Measurements from ENCODE around the gene KDM4C. TPM values are rescaled to one million over a fixed set of nuclear protein-coding genes. Genes with fewer than 3 reads are reported as not detected.
A peak's percentile ranks its signal among the peaks of the same experiment; 100 is the strongest.
"Not testable (repeated sequence)": the region's sequence is repeated elsewhere in the genome, so short reads cannot be mapped to it uniquely, and the experiment has no call there.

KDM4C gene
- total and polyA plus RNA-seq, 12 donors = 6.1 to 18.2 (median 14.6) TPM

DNA sequence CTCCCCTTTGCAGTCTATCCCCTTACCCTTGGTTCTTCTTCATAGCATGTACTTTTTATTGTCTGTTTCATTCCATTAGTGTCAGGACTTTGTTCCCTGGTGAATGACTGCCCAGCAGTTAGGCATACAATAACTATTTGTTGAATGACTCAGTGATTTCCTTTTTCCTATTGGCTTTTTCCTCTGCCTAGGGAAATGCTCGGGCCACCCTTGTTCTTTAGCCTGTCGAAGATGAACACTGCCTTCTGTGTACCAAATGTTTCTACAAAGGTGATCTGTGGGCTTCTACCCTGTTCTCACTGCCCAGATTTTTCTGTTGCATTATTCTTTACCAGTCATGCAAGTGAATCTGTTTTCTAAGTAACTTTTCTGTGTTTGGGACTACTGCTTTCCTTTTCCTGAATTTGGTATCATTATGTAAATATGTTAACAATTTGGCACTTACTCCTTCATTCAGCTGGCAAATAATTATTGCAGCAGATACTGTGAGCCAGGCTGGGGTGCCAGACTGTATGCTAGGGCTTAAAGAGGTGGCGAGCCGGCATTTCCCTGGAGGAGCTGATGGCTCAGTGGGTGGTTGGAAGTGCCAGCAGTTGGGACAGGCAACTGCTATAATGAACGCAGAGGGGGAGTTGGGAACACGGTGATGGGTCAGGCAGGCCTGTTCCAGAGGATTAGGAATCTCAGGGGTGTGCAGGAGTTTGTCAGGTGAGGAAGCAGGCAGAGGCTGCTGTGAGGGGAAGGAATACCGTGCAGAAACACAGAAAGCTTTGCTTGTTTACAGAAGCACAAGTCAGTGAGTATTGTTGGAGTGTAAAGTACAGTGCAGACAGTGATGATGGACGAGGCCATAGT is 30.6 kb downstream of the KDM4C start:
- Histone ChIP-seq H3K9me3 (no peaks in the 10 kb centered on the region), H3K4me1 (peaks cover 2 to 36% (median 17%) of the 10 kb centered on the region in 9 donors), H3K27me3 (no peaks in the 10 kb centered on the region), H3K36me3 (peaks cover 0 to 8% (median 0%) of the 10 kb centered on the region in 9 donors), H3K4me3 (no peak overlapping the region), H3K27ac (peak overlapping the region in 2 of 10 donors; percentile 4 to 25)
- peak in 6 of 8 donors; percentile 46 to 70 (median 62) for ATAC-seq
- TF ChIP-seq, protein P1, sequence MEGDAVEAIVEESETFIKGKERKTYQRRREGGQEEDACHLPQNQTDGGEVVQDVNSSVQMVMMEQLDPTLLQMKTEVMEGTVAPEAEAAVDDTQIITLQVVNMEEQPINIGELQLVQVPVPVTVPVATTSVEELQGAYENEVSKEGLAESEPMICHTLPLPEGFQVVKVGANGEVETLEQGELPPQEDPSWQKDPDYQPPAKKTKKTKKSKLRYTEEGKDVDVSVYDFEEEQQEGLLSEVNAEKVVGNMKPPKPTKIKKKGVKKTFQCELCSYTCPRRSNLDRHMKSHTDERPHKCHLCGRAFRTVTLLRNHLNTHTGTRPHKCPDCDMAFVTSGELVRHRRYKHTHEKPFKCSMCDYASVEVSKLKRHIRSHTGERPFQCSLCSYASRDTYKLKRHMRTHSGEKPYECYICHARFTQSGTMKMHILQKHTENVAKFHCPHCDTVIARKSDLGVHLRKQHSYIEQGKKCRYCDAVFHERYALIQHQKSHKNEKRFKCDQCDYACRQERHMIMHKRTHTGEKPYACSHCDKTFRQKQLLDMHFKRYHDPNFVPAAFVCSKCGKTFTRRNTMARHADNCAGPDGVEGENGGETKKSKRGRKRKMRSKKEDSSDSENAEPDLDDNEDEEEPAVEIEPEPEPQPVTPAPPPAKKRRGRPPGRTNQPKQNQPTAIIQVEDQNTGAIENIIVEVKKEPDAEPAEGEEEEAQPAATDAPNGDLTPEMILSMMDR (IDR thresholded peaks at IDR 0.05) = no peak
- WGBS, 2 donors = 47 to 55% methylated on average over 8 of the region's 8 CpGs
- intact Hi-C loops (cut with DNase I) = loop anchor here in 1 of 10 donors (10.0 kb wide), 1 partner anchor 56 kb away; no protein-coding TSS in a partner anchor
- DNase-seq = no peak

DNA sequence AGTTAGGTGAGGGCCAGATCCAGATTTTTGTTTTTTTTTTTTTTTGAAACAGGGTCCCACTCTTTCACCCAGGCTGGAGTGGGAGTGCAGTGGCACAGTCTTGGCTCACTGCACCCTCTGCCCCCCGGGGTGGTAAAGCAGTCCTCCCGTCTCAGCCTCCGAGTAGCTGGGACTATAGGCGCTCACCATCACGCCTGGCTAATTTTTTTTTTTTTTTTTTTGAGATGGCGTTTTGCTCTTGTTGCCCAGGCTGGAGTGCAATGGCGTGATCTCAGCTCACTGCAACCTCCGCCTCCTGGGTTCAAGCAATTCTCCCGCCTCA is 31.2 kb downstream of the KDM4C start:
- 96 to 97% methylated on average over 8 to 9 of the region's 9 CpGs for WGBS, 2 donors
- peaks cover 2 to 36% (median 17%) of the 10 kb centered on the region in 9 donors for H3K4me1 ChIP-seq
- H3K27ac ChIP-seq, H3K27me3 ChIP-seq, H3K9me3 ChIP-seq, H3K4me3 ChIP-seq, DNase-seq: not testable (repeated sequence)
- intact Hi-C loops (cut with DNase I) = loop anchor here in 1 of 10 donors (10.0 kb wide), 1 partner anchor 56 kb away; no protein-coding TSS in a partner anchor
- H3K36me3 ChIP-seq = peaks cover 0 to 14% (median 4%) of the 10 kb centered on the region in 9 donors
- ATAC-seq = peak in 1 of 8 donors; percentile 40

DNA sequence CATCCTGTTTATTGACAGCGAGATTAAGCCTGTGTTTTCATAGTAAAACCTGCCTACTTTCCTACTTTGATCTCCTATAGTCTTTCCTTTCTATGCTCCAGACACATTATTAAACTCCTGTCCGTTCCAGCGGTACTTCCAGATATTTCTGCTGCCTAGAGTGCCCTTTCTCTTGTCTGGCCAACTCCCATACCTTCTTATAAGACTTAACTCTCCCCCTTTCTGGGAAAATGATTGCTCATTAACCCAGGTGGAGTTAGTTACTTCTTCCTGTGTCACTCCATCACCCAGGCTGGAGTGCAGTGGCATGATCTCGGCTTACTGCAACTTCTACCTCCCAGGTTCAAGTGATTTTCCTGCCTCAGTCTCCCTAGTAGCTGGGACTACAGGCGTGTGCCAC is 33.1 kb downstream of the KDM4C start:
- DNase-seq = no peak
- no peak for ATAC-seq
- 97 to 98% methylated on average over 5 of the region's 5 CpGs for WGBS, 2 donors
- Histone ChIP-seq H3K27ac (no peak overlapping the region), H3K4me3 (no peak overlapping the region), H3K27me3 (no peaks in the 10 kb centered on the region), H3K4me1 (peaks cover 2 to 40% (median 17%) of the 10 kb centered on the region in 9 donors), H3K36me3 (peaks cover 0 to 29% (median 9%) of the 10 kb centered on the region in 9 donors), H3K9me3 (no peaks in the 10 kb centered on the region)
- intact Hi-C loops (cut with DNase I) = no loop called here
- TF ChIP-seq, protein P1 (IDR thresholded peaks at IDR 0.05) = no peak

DNA sequence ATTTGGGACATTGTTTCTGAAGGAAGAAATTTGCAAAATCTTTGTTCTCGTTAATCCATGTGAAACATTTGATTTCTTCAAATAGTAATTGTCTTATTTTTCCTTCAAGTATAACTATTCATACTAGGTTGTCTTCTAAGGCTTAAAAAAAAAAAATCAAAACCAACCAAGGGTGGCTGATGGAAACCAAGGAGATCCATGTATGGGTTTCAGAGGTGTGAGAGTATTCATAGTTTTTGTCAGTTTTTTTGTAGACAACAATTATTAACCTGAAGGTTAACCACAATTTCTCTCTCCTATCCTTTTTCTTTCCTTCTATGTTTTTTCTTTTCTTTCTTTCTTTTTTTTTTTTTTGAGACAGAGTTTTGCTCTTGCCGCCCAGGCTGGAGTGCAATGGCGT is 35.4 kb downstream of the KDM4C start:
- H3K36me3 ChIP-seq = peaks cover 0 to 29% (median 9%) of the 10 kb centered on the region in 9 donors
- H3K27ac ChIP-seq = no peak overlapping the region
- WGBS, 2 donors = 87 to 100% methylated on average over 3 of the region's 3 CpGs
- peaks cover 0 to 17% (median 6%) of the 10 kb centered on the region in 9 donors for H3K4me1 ChIP-seq
- no peaks in the 10 kb centered on the region for H3K27me3 ChIP-seq
- TF ChIP-seq, protein P1 (IDR thresholded peaks at IDR 0.05) = no peak
- ATAC-seq = no peak
- H3K9me3 ChIP-seq = no peaks in the 10 kb centered on the region
- DNase-seq = no peak
- intact Hi-C loops (cut with DNase I) = no loop called here
- no peak overlapping the region for H3K4me3 ChIP-seq

DNA sequence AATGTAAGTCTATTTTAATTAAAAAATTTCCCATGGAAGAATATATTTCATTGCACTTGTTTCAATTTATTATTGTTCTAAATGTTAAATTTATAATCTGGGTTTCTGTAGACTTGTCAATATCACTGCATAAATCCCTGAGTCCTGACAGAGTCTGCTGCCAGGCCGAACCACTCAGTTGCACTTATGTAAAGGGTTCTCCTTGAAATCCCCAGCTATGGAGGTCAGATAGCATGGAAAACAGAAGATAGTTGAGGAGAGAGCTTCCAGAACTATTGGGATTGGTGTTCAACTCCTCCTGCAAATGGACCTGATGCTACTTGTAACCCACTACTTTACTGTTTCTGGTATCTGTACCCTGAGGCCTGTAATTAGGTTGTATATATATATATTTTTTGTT is 37.2 kb downstream of the KDM4C start:
- ATAC-seq = peak in 5 of 8 donors; percentile 34 to 68 (median 59)
- intact Hi-C loops (cut with DNase I) = no loop called here
- Histone ChIP-seq H3K27me3 (no peaks in the 10 kb centered on the region), H3K4me1 (peaks cover 0 to 9% (median 0%) of the 10 kb centered on the region in 9 donors), H3K9me3 (peaks cover 0 to 4% (median 0%) of the 10 kb centered on the region in 11 donors), H3K4me3 (no peak overlapping the region), H3K36me3 (peaks cover 0 to 29% (median 9%) of the 10 kb centered on the region in 9 donors), H3K27ac (no peak overlapping the region)
- DNase-seq = no peak
- 40 to 71% methylated on average over 1 of the region's 1 CpG for WGBS, 2 donors
- TF ChIP-seq, protein P1 (IDR thresholded peaks at IDR 0.05) = no peak
